ENCODE data around the gene DNAH17.

The DNAH17 gene

DNA sequence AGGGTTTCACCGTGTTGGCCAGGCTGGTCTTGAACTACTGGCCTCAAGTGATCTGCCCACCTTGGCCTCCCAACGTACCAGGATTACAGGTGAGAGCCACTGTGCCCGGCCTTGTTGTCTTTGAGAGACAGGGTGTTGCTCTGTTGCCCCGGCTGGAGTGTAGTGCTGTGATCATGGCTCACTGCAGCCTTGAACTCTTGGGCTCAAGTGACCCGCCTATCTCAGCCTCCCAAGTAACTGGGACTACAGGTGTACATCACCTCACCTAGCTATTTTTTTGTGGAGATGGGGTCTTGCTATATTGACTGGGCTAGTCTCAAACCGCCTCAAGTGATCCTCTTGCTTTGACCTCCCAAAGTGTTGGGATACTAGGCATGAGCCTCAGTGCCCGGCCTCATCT lies 130.4 kb downstream of the DNAH17 start:
- no peak for DNase-seq

DNA sequence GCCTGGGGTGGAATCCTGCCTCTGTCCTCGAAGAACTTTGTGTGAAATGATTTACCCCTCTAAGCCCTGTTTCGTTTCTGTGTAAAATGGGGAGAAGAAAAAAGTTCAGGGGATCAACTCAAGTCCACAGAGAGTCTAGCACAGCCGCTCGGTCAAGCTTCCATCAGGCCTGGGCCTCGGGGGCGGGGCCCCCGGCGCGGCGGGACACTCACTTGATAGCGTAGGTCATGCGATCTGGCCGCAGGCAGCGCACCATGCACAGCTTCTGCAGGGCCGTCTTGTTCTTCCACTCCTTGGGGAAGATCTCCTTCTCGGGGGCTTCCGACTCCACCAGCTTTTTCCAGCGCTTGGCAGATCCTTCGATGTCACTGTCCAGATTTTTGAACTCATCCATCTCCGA lies 132.8 kb downstream of the DNAH17 start:
- no peak for DNase-seq

DNA sequence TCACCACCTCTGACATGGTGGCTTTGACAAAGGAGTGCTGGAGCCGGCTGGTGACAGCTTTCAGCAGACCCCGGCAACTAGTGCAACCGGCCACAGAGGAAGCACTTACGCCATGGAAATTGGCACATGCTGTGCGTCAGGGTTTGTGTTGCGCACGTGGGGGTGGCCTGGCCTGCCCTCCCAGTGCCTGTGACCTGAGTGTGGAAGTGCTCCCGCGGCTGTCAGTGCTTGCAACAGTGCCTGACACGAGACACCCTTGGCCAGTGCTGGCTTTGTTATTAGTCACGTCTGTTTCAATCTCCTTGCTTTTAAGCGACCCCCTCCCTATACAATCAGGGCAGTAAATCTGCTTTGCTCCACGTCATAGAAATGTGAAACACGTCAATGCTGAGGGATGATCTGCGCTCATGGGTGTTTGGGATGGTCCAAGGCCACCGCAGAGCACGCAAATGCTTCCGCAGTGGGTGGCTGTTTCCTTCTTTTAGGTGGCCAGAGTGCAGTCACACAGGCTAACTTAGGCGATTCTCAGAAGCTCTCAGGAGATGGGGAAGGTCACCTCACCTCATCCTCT lies 134.5 kb downstream of the DNAH17 start:
- DNase-seq: no peak

DNA sequence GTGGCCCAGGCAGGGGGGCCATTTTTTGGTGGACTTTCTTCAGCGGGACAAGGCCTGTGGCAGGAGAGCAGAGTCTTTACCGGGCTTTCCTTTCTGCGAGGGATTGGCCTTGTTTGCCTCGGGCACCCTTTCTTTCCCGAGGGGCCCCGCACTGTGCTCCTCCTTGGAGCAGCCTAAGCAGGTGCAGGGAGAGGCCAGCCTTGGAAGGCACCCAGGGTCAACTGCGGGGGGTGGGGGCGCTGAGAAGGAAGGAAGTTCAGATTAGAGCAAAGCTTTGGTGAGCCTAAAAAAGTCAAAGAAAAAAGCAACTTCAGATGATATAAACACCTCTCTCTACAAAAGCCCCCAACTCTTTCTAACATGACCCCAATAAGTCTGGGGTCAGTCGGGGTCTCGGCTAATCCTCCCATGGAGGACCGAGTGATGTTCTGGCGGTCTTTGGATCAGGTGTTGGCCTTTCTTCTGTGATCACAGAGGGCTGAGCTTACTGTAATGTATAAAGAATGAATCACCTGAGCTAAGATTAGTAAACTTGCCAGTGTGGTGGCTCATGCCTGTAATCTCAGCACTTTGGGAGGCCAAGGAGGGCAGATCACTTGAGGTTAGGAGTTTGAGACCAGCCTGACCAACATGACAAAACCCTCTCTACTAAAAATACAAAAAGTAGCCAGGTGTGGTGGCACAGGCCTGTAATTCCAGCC lies 135.8 kb downstream of the DNAH17 start:
- DNase-seq: no peak

DNA sequence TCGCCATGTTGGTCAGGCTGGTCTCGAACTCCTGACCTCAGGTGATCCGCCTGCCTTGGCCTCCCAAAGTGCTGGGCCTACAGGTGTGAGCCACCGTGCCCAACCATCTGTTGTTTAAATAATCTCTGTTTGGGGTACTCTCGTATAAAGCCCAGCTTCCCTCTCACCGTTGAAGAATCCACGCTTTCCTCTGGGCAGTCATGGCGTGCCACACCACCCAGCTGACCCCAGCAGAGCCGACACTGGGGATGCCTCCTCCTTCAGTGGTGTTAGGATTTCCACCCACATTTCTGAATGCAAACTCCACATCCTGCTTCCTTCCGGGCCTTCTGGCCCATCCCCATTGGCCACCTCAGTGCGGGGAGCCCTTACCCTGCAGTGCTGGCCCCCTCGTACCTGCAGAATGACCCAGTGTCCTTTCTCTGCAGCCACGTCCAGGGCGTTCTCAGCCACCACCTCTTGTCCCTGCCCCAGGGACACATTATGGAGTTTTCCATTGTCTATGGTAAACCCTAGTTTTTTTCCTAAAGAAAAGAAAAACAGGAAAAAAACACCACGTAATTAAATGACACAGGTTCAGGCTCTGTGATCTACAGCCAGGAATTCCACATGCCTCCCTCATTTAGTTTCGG lies 138.4 kb downstream of the DNAH17 start:
- DNase-seq: no peak

DNA sequence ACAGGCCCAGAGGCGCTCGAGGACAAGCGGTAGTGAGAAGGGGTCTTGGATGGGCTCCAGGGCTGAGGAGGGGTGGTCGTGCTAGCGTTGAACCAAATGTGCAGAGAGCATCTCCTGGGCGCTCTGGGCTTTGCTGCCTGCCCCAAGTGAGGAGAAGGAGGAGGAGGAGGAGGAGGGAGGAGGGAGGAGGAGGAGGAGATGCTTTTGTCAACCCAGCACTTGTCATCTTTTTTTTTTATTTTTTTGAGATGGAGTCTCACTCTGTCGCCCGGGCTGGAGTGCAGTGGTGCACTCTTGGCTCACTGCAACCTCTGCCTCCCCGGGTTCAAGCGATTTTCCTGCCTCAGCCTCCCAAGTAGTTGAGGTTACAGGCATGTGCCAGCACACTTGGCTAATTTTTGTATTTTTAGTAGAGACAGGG lies 138.9 kb downstream of the DNAH17 start:
- DNase-seq: no peak

DNA sequence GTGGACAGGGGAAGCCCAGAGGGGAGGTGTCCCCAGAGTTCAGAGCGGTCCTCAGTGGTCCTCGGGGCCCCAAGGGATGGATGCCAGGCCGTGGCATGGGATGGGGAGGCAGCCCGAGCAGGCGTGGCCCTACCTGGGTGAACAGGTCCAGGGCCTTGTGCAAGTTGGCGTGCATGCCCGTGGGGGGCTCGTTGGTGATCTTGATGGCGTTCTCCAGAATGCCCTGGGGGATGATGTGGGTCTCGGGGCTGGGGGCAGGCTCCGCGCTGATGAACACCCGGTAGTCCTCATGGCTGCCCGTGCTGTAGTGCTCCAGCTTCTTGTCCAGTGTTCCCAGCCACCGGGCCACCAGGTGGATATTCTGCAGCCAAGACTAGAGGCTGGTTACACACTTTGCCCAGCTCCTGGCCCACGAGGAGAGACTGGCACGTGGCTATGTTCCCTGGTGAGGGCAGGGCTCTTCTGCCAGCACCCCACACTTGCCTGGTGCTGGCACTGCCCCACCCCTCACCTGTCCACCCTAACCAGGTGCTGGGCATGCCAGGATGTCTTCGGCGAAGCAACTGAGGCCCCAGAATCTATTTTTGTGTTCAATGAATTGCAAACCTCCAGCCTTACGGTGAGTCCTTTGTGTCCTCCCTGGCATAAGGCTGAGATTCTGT lies 139.6 kb downstream of the DNAH17 start:
- DNase-seq: no peak

DNA sequence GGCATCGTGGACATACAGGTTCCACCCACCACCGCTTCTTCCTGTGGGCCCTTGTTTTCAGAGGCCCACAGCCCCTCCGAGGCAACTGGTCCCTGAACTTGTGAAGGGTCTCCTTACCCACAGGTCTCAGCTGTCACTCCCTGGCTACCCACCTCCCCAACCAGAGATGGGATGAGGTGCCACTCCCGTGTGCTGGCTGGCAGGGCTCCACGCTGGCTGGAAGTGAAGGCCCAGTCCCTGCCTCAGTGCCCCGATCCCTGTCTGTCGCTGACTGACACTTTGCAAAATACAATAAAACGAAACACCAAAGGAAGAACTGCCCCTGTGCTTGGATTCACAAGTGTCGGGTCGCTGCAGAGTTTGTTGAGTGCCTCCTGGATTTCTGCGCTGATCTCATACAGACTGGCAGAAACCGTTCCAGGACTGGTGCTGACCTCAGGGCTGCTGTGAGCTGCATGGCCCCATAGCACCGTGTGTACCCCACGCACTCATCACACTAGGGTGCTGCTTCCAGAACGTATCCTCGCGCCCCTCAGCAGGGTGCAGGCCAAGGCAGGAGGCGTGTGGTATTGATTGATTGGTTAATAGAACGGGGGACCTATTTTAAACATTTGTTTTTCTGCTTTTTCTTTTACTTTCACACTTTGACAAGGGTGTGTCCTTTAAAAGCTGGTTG lies 141.7 kb downstream of the DNAH17 start:
- DNase-seq: no peak

DNA sequence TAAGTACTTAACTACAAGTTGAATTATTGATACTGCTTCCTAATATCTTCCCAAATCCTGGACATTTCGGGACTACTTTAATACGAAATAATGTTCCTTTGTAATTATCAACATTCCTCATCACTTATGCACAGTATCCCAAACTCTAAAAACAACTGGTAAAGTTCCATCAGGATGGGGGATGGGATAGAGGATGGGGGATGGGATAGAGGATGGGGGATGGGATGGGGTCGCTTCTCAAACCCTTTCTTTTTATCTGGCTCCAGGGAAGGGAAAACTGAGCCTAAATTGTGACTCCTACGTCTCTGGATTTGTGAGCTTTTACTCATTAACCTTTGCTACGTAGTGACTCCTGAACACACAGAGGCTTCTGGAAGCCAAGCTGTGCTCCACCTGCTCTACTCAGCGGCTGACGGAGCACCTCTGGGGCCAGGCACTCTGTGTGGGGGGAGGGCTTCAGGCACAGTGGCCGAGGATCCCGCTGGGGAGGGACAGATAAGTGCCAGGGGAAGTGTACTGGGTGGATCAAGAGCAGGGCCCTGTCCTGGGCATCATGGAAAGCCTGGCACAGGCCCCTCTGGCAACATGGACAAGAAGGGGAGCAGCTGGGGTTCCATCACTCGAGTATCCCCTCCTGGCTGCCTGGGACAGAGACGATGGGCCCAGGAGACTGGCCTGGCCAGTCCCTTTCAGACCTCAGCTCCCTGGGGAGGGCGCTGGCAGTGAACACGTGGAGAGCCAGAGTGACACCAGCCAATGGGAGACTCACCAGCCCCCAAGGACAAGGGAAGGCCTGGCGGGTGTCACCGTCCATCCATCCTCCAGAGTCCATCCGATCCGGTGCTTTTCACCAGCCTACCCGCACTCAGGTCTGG lies 142.5 kb downstream of the DNAH17 start:
- no peak for DNase-seq

DNA sequence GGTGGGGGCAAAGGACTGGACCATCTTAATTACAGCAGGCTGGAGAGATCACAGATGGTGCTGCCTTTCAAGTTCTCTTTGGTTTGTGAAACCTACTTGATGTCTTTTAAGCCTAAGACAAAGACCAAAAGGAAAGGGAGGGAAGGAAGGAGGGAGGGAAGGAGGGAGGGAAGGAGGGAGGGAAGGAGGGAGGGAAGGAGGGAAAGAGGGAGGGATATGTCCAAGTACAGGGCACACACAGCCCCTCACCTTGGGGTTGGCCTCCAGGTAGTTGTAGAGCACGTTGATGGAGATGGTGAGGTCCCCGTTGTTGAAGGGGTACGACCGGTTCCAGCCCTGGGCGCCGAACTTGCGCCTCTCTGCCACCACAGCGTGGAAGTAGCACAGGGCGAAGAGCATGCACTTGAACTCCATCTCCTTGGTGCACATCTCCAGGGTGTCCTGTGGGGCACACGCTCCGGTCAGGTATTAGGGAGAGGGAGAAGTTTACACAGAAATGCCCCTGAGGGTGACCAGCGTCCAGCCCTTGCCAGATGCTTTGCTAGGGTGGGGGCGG lies 143.3 kb downstream of the DNAH17 start:
- no peak for DNase-seq

DNA sequence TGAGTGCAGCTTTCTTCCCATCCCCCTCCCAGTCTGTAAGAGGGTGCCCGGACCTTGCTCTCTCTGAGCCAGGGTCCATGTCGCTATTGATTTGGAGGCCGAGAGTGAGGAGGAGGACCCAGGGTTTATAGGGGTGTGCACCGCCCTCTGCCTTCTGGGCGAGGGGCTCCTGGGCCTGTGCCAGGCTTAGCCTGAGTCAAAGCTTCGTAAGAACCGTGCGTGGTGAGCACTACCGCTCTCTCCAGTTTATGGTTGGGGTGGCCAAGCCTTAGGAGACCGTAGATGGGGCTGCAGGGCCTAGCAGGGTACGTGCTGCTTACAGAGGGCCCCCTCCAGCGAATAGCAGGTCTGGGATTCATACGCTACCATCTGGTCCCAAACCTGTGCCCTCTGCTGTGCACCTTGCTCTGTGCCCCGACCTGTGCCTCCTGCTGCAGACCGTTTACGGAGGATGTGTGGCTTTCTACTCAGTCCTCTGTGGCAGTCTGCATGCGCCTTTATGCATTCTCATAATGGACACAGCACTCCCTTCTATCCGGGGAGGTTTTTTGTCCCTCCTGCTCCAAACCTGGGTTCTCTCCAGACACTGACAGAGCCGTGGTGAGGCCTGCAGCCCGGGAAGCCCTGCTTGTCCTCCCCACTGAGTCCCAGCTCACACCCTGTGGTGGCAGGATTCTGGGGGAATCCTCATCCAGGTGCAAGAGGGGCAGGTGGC lies 144.0 kb downstream of the DNAH17 start:
- no peak for DNase-seq

DNA sequence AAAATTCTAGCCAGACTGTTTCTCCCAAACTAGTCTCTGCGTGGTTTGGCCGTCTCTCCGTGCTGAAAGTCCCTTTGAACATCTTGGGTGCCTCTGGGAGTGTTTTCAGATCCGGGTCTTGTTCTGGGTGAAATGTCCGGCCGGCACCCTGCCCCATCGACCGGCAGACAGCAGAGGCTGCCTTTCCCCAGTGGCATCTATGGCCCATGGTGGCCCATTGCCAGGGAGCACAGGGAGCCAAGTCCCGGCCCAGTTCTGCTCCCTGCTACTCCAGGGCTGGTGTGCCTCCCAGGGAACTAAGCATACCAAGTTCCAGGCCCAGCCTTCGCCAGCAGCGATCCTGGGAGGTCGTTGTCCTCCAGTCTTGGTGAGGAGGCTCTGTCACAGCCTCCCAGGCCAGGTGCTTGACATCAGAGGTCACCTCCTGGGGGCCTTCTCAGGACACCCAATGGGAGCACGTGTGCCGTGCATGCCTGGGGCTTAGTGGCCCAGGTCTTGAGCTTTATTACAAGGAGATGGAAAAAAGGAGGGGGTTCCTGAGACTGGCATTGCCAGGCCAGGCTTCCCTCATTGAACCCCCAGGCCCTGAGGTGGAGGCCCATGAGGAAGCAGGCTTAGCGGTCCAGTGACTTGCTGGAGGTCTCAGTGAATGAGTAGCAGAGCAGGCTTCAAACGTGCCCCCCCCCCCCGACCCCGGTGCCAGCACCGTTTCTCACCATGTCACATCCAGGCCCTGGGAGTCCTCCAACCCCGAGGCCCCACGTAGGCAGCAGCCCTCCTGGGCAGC lies 144.8 kb downstream of the DNAH17 start:
- no peak for DNase-seq

DNA sequence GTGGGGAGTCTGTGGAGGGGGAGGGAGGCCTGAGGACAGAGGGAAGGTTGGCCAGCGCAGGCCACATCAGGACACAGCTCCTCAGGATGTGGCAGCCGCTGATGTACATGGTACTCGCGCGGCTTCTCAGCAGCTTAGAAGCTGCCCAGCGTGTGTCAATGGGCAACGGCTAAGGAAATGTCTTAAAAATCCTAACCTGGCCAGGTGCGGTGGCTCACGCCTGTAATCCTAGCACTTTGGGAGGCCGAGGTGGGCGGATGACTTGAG lies 145.6 kb downstream of the DNAH17 start:
- DNase-seq: no peak

DNA sequence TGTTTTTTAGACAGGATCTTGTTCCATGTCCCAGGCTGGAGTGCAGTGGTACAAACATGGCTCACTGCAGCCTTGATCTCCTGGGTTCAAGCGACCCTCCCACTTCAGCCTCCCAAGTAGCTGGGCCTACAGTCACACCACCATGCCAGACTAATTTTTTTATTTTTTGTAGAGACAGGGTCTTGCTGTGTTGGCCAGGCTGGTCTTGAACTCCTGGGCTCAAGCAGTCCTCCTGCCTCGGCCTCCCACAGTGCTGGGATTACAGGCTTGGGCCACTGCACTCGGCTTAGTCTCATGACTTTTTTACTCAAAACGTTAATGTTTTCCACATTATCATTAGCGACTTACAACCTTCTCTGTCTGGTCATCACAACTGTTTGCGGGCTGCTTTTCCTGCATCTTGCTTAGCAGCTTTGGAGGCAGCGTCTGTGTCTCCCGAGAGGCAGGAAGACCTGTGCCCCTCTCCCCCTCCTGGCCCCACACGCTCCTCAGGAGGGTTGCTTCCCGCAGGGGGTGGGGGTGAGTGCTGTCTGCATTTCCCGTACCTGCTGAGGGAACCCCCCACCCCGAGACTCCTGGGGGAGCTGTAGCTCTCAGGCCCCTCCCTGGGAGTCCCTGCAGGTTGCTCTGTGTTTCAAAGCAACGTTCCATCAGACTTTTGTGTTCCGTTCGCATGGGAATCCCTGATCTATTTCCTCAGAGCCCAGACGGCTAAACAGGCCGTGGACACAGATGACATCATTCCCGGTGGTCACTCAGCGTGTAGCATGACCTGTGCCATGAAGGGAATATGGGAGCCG lies 146.1 kb downstream of the DNAH17 start:
- DNase-seq: no peak

DNA sequence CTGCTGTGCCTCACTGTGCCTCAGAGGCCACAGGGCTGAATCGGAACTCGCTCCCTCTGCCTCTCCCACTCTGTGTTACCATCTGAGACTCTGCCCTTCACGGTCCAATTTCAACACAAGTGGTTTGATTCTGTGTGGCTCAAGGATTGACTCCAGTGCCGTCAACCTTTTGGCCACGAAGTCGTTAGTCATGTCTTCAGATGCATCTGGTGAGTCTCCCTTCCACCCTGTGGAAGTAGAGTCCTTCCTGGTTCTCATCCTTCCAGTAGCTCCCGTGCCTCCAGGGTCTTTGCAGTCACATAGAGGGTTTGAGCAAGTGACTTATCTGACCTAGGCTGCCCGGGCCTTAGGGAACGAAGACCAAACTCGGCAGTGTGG lies 147.6 kb downstream of the DNAH17 start:
- DNase-seq: no peak

DNA sequence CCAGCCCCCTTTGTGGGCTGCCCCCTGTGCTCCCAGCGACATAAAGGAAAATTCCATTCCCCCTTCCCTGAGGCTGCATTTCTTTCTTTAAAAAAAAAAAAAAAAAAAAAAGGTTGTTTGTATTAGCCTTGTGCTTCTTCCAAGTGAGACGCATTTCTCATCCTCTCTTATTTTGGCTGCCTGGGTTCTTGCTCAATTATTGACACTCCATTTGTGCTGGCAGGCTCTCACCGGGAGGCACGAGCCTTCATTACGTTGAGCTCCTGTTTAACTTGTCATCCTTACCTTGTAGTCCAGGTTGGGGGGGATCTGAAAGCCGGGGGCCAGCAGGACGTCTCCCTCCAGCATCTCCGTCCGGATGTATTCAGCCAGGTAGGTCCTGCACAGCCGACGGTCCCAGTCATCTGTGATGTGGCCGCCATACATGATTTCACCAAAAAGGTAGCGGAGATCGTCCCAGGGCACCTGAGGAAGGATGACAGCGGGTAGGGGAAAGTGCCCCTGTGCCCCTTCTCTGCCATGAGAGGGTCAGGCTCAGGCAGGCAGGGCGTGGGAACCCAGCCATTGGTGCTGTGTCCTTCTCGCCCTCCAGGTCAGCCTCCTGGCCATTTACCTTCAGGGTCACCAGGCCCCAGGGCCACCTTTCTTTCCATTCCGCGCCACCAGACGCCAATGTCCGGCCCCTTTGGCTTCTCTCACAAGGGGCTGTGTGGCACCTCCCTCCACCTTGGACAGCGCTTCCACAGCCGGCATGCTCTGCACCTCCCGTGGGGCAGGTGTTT lies 148.2 kb downstream of the DNAH17 start:
- DNase-seq: no peak

DNA sequence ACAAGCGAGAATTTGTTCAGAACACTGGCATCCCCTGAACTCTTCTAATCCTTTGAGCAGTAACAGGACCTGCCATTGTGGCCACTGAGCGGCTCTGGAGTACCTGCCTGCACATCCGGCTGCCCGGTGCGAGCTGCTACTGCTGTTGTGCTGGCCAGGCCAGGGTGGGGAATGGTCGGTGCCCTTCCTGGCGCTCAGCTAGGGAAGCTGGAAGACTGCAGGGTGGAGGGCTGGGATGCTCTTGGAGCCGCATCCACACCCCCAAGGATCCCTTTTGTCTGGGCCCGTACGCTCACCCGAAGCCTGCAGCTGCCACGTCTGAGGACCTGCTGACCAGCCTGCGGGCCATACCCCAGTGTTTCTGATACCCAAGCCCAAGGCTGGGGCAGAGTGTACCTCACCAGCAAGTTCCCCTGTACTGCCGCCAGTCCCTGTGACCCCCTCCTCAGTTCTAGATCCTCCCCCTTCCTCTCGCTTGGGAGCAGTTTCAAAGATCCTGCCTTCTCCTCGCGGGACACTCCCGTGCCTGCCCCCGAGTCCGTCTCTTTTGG lies 149.1 kb downstream of the DNAH17 start:
- no peak for DNase-seq

DNA sequence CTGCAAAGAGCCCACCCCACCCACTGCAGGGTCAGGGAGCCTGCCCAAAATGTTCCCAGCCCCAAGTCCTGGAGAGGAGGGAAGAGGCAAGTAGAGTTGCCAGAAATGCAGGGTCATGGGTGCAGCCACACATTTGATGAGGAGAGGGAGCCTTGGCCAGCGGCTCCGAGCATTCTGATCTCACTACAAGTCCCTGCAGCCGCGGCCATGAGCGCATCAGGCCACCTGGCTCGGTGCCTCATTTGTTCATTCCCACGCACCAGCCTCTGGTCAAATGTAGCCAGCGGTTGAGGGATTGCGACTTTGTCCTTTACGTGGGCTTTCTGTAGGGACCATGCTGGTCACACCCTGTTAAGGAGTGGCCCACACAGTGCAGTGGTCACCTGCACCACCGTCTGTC lies 150.1 kb downstream of the DNAH17 start:
- no peak for DNase-seq
